T follicular helper cell (primary cell): Measurements from ENCODE around the gene ZNF330.

Experiments
- DNase-seq: peaks from one replicate; pipeline ENCODE4 v3.0.0-alpha.2; 2020; ENCODE audit warnings: low read depth

The ZNF330 gene

DNA sequence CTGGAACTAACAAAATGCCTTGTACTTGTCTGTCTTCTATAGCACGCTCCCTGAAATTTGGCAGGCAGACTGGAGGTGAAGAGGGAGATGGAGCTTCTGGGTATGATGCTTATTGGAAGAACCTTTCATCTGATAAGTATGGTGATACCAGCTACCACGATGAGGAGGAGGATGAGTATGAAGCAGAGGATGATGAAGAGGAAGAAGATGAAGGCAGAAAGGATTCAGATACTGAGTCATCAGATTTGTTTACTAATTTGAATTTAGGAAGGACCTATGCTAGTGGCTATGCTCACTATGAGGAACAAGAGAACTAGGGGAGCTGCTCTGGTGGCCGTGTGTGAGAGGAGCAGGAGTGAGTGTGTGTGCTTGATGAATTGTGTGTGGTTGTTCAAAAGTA is 13.0 kb downstream of the ZNF330 start:
- DNase-seq = no peak

DNA sequence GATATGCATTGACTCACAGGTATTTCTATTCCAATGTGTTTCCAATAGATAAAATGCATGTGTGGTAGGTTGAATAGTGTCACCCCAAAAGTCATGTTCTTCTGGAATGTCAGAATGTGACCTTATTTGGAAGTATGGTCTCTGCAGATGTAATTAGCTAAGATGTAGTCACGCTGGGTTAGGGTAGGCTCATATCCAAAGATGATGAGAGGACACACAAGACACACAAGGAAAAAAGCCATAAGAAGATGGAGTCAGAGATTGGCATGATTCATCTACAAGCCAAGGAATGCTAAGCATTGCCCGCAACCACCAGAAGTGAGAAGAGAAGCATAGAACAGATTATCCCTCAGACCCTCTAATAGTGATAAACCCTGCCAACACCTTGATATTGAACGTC is 17.5 kb downstream of the ZNF330 start:
- DNase-seq = no peak

GRCh38 chr4:141240259-141240658 is 19.6 kb downstream of the ZNF330 start:
- DNase-seq = no peak

- DNase-seq = no peak
These were observed 20.0 kb downstream of the ZNF330 start for GRCh38 chr4:141240671-141241070.

GRCh38 chr4:141241986-141242385 is 21.3 kb downstream of the ZNF330 start:
- no peak for DNase-seq

DNA sequence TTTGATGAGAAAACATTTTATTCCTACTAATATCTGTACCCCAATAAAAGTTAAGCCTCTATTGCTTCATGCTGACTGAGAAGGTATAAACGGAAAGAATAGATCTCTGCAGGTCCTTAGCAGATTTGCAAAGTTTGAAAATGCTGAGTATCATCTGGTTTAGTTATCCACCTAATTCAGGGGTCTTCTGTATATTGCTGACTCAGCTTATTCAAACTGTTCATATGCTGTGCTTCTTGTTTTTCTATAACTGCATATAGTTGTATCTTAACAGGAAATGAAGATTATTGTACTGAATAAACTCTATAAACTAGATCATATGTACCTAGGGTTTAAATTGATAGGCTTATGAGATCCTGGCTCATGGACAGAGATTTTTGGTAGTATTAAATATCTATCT is 23.7 kb downstream of the ZNF330 start:
- DNase-seq = no peak

DNA sequence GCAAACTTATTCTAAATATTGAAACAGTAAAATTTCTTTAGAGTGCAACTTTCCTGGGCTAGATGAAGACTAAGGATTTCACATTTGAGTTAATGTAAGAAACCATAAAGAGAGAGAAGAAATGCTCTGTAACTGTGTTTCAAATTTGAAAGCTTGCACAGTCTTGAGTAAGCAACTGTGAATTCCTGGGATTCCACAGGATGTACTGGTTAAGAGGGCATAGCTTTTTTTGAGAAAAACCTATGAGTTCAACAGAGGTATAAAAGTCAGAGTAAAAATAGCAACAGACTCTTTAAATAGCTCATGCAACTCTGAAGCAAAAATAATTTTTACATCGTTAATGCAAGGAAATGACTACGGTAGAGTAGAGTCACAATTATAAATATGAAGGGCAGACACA is 25.5 kb downstream of the ZNF330 start:
- DNase-seq = no peak

- DNase-seq = no peak
These were observed 26.2 kb downstream of the ZNF330 start for GRCh38 chr4:141246683-141247429.

DNA sequence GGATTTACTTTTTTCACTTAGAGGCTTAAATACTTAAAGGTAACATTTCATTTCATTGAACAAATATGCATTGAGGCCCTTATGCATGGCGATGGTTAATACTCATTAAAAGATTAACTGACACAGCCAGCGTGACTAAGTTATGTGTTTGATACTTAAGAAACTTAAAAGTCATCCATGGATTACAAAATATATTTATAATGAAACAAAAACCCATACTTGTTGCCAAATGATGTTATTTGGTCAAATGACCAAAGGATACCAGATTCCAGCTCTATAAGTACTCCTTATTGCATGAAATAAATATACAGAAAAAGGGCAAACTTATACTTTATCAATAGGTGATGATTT is 26.7 kb downstream of the ZNF330 start:
- DNase-seq = no peak

DNA sequence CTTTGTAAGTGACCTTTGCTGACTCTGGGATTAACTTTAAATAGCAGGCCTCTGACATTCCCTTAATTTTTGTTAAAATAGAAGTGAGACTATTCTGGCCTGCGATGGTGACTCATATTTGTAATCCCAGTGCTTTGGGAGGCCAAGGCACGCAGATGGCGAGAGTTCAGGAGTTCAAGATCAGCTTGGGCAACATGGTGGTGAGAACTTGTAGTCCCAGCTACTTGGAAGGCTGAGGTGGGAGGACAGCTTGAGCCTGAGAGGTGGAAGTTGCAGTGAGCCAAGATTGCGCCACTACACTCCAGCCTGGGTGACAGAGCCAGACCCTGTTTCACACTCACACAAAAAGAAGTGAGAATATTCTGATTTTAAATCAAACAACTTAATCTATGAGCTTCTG is 27.3 kb downstream of the ZNF330 start:
- no peak for DNase-seq

DNA sequence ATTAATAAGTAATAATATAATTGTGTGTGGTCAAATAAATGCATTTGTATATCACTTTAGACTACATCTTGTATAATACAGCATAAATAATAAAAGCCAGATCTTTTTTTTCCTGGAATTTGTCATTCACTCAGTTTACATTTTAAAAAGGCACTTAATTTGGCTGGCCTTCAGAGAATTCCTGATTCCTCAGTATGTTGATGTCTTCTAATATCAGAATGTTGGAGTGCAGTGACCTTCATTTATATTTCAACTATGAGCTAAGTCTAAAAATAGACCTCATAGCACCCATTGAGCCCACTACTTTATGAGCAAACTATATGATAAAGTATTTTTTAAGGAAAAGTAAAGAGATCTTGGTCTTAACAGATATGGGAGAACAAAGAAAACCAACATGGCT is 27.8 kb downstream of the ZNF330 start:
- DNase-seq = no peak

GRCh38 chr4:141254326-141254725 is 33.6 kb downstream of the ZNF330 start:
- no peak for DNase-seq

GRCh38 chr4:141255016-141255415 is 34.3 kb downstream of the ZNF330 start:
- DNase-seq = no peak

GRCh38 chr4:141258558-141258957 is 37.9 kb downstream of the ZNF330 start:
- no peak for DNase-seq

- DNase-seq = no peak
These were observed 55.1 kb downstream of the ZNF330 start for GRCh38 chr4:141275834-141276233.

- DNase-seq = no peak
These were observed 62.5 kb downstream of the ZNF330 start for GRCh38 chr4:141283152-141283551.

- DNase-seq = no peak
These were observed 62.9 kb downstream of the ZNF330 start for GRCh38 chr4:141283563-141283962.
